ENCODE results near the gene CYSRT1.

GRCh38 chr9:137250329-137251193 lies 25.6 kb downstream of the CYSRT1 start:
- TF ChIP-seq POLR2A (IDR thresholded peaks at IDR 0.05) (no peak), CTCF (IDR thresholded peaks at IDR 0.05) (no peak)

Measured in testis (tissue), 2 donors.